ENCODE measurements around the gene TBX15. TPM values are rescaled to one million over a fixed set of nuclear protein-coding genes. Genes with fewer than 3 reads are reported as not detected.

Gene TBX15
- total RNA-seq, 1 experiment from 2014 or later: 1.9 TPM

- H3K4me3 ChIP-seq (ENCODE audit: low read depth in 2 of 2, low read length in 2 of 2): no peak overlapping the region
- intact Hi-C loops (cut with micrococcal nuclease; ENCODE audit: unreplicated experiment): no loop called here
- H3K27ac ChIP-seq (ENCODE audit: low read length): no peak overlapping the region
- BruUV-seq (replicated peaks): no TSS peak
- DNase-seq (ENCODE audit: low read depth, low spot score) (no peak), ATAC-seq (no peak)
- H3K9me3 ChIP-seq (ENCODE audit: control insufficient read depth, insufficient read depth, low read depth, low read length): no peaks in the 10 kb centered on the region
- in situ Hi-C loops (cut with HindIII; ENCODE audit: low pct_unique_long_range_greater_than_20kb, low sequenced_read_pairs): no loop called here
- no peaks in the 10 kb centered on the region; the same call in 1 of the 2 replicates for H3K27me3 ChIP-seq (ENCODE audit: control insufficient read depth, insufficient read depth, low read length)
- POLR2A ChIA-PET: no interaction called here
- CTCF ChIA-PET: no interaction called here
- no peak for TF ChIP-seq REST (IDR thresholded peaks at IDR 0.05; ENCODE audit: insufficient read depth in 1 of 2, low read depth in 2 of 2, low read length in 1 of 2)
- no peak for TF ChIP-seq SIN3A (IDR thresholded peaks at IDR 0.05; ENCODE audit: borderline replicate concordance, insufficient read depth, low read depth, low read length)
- TF ChIP-seq TCF7L2 (IDR thresholded peaks at IDR 0.05; ENCODE audit: low read depth, low read length): no peak
- no peak for TF ChIP-seq POLR2AphosphoS5 (IDR thresholded peaks at IDR 0.05; ENCODE audit: low read depth, low read length)
- H3K4me1 ChIP-seq (ENCODE audit: control insufficient read depth, insufficient read depth, low read length): 0 out of 2 replicates have a peak, but pooled peaks cover 5% of the 10 kb centered on the region
- H3K36me3 ChIP-seq (ENCODE audit: control insufficient read depth, insufficient read depth, low read length): no peaks in the 10 kb centered on the region
Observed at GRCh38 chr1:118989006-118989815, 1.1 kb upstream of the TBX15 start.

GRCh38 chr1:118987468-118988185 is 516 bp downstream of the TBX15 start:
- peak; percentile 65 for ATAC-seq
- H3K9me3 ChIP-seq (ENCODE audit: control insufficient read depth, insufficient read depth, low read depth, low read length): no peaks in the 10 kb centered on the region
- TF ChIP-seq CTCF (IDR thresholded peaks at IDR 0.05) (no peak), SIN3A (IDR thresholded peaks at IDR 0.05; ENCODE audit: borderline replicate concordance, insufficient read depth, low read depth, low read length) (no peak), TCF7L2 (IDR thresholded peaks at IDR 0.05; ENCODE audit: low read depth, low read length) (no peak), REST (IDR thresholded peaks at IDR 0.05; ENCODE audit: insufficient read depth in 1 of 2, low read depth in 2 of 2, low read length in 1 of 2) (no peak), POLR2AphosphoS5 (IDR thresholded peaks at IDR 0.05; ENCODE audit: low read depth, low read length) (no peak)
- DNase-seq (ENCODE audit: low read depth, low spot score): no peak
- intact Hi-C loops (cut with micrococcal nuclease; ENCODE audit: unreplicated experiment): no loop called here
- ChIA-PET CTCF (no interaction called here), POLR2A (no interaction called here)
- no TSS peak for BruUV-seq (replicated peaks)
- H3K36me3 ChIP-seq (ENCODE audit: control insufficient read depth, insufficient read depth, low read length): no peaks in the 10 kb centered on the region
- H3K4me3 ChIP-seq (ENCODE audit: low read depth in 2 of 2, low read length in 2 of 2): peak overlapping the region; percentile 45 to 48
- in situ Hi-C loops (cut with HindIII; ENCODE audit: low pct_unique_long_range_greater_than_20kb, low sequenced_read_pairs): no loop called here
- H3K4me1 ChIP-seq (ENCODE audit: control insufficient read depth, insufficient read depth, low read length): 0 out of 2 replicates have a peak, but pooled peaks cover 5% of the 10 kb centered on the region
- peak overlapping the region; percentile 44; the same call in 1 of the 2 replicates for H3K27ac ChIP-seq (ENCODE audit: low read length)
- H3K27me3 ChIP-seq (ENCODE audit: control insufficient read depth, insufficient read depth, low read length): no peaks in the 10 kb centered on the region; the same call in 1 of the 2 replicates
